GM19238 (cell line): ENCODE data around the gene ARID3C.

Experiments used
- DNase-seq: peaks from one replicate; pipeline ENCODE4 v3.0.0; 2011; ENCODE audit warnings: low spot score; ENCODE audit not compliant: insufficient read length

The ARID3C gene, protein sequence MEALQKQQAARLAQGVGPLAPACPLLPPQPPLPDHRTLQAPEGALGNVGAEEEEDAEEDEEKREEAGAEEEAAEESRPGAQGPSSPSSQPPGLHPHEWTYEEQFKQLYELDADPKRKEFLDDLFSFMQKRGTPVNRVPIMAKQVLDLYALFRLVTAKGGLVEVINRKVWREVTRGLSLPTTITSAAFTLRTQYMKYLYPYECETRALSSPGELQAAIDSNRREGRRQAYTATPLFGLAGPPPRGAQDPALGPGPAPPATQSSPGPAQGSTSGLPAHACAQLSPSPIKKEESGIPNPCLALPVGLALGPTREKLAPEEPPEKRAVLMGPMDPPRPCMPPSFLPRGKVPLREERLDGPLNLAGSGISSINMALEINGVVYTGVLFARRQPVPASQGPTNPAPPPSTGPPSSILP

DNA sequence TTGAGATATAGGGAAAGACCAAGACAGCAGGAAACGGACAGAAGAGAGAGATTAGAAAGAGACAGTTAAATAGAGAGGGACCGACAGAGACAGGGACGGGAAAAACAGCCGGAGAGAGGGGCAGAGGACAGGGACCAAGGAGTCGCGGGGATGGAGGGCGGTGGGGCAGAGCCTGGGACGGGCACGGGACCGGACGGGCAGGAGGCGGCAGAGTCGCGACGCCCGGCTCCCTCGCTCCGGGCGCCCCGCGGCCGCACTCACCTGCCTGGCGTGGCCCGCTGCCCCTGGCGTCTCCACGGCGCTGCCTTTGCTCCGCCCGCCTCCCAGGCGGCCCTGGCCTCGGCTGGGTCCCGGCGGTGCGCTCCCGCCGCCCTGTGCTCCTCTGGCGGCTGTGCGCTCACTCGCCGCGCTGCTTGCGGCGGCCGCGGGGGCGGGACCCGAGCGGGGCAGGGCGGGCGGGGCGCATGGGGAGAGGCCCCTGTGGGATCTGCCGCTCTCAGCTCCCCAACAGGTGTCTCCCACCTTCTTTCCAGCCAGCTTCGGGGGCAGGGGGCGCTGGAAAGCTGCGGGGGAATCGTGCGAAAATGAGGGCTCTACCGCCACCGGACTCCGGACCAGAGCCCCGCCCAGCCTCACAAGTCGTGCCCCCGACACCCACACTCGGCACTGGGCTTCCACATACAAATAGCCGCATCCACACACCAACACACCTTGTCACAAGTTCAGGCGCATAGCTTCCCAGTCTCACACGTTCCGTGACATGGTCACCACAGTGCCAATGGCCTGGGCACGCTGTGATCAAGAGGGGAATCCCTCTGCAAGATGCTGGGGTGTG lies at the start of gene ARID3C:
TSS of gene ARID3C (minus strand) at position 411 of the 835 bp plus-strand sequence. CDS start 1,052 bp downstream, outside the sequence.
- DNase-seq: no peak

- DNase-seq: no peak
Observed at GRCh38 chr9:34675869-34676268, 47.0 kb upstream of the ARID3C start.

GRCh38 chr9:34675048-34675714 lies 46.3 kb upstream of the ARID3C start:
- peak; percentile 56 for DNase-seq

DNA sequence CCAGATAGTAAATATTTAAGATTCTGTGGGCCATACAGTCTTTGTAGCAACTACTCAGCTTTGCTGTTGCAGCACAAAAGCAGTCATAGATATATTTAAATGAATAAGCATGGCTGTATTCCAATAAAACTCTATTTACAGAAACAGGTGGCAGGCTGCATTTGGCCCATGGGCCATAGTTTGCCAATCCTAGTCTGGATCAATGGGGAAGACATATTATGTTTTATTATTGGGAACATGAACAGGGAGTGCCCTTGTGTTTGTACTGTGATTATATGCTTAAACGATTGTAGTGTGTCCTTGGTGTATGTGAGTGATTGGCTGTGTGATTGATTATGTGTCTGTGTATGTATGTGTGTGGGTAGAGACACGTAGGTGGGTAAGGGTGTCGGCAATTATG lies 45.6 kb upstream of the ARID3C start:
- DNase-seq: no peak

DNA sequence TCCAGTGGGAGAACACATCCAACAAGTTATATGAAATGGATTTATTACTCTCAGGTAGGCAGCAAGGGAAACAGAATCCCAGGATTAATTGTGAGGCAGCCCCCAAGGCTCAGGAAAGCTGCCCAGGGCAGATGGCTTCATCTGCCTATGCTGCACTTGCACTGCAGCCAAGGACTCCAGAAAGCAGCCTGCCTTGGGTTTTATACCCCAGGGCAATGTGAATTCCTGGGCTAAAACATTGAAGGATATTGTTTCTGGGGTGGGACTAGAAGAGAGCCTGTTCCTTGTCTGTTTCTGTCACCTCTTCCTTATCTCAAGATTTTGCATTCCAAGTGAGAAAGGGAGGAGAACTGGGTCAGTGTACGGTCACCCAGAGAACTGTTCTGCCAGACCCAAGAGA lies 42.4 kb upstream of the ARID3C start:
- DNase-seq: no peak

DNA sequence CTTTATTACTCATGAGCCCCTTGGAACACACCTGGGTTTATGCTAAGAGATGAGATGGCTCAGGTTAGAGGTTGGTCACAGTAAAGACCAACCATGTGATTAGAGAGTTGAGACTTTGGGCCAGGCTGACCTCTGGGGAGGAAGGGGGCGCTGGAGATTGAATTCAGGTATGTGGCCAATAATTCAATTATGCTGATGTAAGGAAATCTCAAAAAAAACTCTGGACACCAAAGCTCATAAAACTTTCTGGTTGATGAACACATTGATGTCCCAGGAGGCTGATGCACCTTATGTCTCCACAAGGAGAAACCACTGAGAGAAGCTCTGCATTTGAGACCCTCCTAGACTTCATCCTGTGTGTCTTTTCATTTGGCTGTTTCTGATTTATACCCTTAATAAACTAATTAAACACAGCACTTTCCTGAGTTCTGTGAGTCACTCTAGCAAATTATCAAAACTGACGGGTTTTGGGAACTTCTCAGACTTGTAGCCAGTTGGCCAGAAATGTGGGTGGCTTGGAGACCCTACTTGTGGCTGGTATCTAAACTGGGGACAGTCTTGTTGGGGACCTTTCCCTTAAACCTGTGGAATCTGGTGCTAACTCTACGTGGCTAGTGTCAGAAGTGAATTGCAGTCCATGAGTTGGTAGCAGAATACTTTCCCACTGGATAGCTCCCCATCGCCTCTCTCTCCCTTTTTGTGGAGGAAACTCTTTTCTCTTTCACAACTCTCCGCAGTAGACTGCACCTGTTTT lies 41.1 kb upstream of the ARID3C start:
- no peak for DNase-seq

- DNase-seq: peak; percentile 78
Observed at GRCh38 chr9:34665381-34666250, 36.8 kb upstream of the ARID3C start.

DNA sequence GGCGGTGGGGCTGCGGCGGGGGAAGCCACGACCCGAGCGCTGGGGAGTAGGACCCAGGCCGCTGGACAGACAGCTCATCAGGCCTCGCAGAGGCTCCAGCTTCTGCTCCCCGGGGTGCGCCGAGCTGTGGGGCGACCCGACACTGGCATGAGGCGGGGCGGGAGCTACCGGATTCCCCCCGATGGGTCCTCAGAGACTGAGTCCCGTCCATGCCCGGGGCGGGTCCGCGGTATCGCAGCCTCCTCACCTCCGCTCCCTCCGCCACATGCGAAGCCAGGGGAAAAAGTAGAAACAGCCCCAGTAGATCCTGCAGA lies 36.2 kb upstream of the ARID3C start:
- DNase-seq: no peak

GRCh38 chr9:34664281-34665066 lies 35.6 kb upstream of the ARID3C start:
- DNase-seq: peak; percentile 61

- no peak for DNase-seq
Observed at GRCh38 chr9:34663303-34663605, 34.4 kb upstream of the ARID3C start.

DNA sequence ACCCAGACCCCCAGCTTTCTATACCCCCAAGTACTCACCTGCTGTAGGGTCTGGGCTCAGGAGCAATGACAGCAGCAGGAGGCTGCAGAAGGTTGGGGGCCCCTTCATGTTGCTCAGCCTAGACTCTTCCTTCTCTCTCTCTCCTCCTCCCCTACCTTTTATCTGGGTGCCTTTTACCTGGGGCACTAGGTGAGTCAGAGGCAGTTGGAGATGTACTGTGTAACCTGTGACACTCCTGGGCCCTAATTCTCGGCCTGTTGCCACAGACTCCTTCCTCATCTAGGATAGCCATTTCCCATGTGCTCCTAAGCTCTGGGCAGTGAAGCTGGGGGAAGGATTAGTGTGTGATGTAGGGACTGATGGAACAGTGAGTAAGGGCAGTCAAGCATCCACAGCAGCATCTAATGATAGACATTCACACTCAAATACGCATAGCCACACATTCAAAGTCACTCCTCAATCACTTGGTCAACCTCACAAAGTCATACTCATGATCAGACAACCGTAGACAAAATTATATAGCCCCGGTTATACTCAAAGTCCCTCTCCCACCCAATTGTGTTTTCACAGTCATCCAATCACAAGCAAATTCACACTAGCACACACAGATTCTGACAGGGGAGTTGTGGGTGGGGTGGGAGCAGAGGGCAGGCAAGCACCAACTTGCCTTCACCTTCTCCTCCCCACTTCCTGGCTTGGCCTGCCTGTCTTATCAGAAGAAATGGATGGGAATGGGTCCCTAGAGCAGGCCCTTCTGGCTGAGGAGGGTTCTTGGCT lies 33.8 kb upstream of the ARID3C start, which contains the start of gene CCL27:
TSS of gene CCL27 (minus strand) at position 132 of the 777 bp plus-strand sequence. CDS start at position 108, 24 bp downstream.
- DNase-seq: no peak

DNA sequence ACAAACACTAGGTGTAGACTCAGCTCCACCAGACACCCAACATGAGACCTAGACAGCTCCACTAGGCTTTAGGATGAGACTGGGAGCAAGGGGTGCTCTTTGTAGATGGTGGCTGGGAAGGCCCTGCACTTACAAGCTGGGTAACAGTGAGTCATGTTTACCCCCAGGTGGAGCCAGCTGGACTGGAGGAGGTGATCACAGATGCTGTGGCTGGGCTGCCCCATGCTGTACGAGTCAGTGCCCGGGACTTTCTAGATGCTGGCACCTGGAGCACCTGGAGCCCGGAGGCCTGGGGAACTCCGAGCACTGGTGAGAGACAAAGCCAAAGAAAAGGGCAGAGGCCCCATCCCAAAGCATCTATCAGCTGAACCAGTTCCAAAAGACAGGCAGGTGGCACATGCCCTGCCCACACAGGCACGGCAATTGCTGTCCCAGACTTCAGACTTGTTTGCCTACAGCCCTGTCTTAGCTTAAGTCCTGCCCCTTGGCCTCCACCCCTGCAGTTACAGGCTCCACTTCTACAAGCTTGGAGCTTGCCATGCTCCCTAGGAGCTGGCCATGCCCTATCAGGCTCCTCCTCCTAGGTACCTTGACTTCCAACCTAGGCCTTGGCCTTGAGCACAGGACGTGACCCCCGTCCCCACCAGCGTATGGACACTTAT lies 30.9 kb upstream of the ARID3C start:
- no peak for DNase-seq

- no peak for DNase-seq
Observed at GRCh38 chr9:34658461-34658860, 29.6 kb upstream of the ARID3C start.

DNA sequence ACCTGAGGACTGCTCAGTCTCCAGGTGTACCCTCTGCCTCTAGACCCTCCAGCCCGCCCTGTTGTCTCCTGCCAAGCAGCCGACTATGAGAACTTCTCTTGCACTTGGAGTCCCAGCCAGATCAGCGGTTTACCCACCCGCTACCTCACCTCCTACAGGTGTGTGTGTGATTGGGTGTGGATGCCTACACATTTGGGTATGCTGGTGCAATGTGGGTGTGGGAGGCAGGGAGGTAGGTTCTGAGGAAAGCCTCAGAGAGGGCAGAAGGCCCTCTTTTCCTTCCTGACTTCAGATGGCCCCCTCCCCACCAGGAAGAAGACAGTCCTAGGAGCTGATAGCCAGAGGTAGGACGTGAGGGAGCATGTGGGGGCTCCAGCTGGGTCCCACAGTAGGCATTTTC lies 28.1 kb upstream of the ARID3C start:
- no peak for DNase-seq

DNA sequence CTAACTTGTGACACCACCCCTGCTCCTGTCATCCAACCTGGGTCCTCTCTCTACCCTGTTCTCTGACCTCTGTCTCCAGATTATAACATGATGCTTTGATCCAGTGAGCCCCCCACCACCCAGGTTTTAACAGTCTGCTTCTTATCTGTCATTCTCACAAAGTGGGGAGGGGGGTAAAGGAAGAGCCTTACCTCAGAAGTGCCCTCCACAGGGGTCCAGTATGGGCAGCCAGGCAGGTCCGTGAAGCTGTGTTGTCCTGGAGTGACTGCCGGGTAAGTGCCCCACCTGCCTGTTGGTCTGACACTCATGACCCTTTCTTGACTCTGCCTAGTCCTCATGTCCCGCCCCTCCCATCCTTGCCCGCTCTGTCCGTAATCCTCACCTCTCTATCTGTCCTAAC lies 26.5 kb upstream of the ARID3C start:
- DNase-seq: no peak

DNA sequence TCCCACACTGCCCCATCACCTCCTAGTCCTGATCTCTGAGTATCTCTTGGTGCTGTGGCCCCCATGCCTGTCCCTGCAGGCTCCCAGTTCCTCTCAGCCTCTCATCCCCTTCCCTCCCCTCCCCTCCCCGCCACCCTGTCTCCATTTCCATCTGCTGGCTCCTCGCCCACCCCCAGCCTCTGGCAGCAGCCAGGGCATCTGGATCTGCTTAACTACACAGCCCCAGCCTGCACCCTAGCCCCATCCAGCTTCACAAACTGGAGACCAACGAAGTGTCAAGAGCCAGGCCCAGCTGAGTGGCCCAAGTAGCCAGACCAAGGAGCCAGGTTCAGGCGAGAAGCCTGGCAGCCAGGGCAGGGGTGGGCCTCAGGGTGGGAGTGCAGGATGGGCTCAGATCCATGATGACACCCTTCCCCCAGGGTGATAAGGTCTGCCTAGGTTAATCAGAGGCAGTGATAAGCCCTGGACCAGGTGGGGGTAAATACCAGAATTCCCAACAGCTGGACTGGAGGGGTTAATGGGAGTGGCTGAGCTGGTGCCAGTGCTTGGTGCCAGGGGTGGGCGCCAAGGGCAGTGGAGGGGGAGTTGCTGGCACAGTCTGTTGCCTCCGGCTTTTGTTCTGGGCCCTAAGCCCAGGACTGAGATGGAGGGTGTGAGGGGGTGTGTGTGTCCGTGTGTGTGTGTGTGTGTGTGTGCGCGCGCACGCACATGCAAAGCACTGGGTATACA lies 25.6 kb upstream of the ARID3C start:
- no peak for DNase-seq

- no peak for DNase-seq
Observed at GRCh38 chr9:34653151-34654072, 24.5 kb upstream of the ARID3C start.
